Skeletal muscle satellite cell (primary cell): ENCODE measurements around the gene ELL2.
"Not testable (repeated sequence)": the region's sequence is repeated elsewhere in the genome, so short reads cannot be mapped to it uniquely, and the experiment has no call there.

Source experiments
- H3K27me3 ChIP-seq: 2 replicates; pipeline ENCODE4 v1.7.0; 2013; ENCODE audit warnings: low read length; ENCODE audit not compliant: control insufficient read depth, insufficient read depth
- H3K36me3 ChIP-seq: 2 replicates; pipeline ENCODE4 v1.7.0; 2013; ENCODE audit warnings: mild to moderate bottlenecking, control low read depth, low read length; ENCODE audit not compliant: insufficient read depth
- H3K4me1 ChIP-seq: 2 replicates; pipeline ENCODE4 v1.7.0; 2013; ENCODE audit warnings: low read length; ENCODE audit not compliant: control insufficient read depth, insufficient read depth
- H3K4me2 ChIP-seq: 2 replicates; pipeline ENCODE4 v1.7.0; 2013; ENCODE audit warnings: mild to moderate bottlenecking, low read length
- H3K4me3 ChIP-seq: 2 replicates; pipeline ENCODE4 v1.7.0; 2013; ENCODE audit warnings: low read length
- H3K9ac ChIP-seq: 2 replicates; pipeline ENCODE4 v1.7.0; 2013; ENCODE audit warnings: mild to moderate bottlenecking, low read depth, low read length, moderate library complexity
- H3K9me3 ChIP-seq: replicated peaks from 2 replicates; pipeline ENCODE4 v1.7.0; 2013; ENCODE audit warnings: mild to moderate bottlenecking, control low read depth, low read length

Gene ELL2

DNA sequence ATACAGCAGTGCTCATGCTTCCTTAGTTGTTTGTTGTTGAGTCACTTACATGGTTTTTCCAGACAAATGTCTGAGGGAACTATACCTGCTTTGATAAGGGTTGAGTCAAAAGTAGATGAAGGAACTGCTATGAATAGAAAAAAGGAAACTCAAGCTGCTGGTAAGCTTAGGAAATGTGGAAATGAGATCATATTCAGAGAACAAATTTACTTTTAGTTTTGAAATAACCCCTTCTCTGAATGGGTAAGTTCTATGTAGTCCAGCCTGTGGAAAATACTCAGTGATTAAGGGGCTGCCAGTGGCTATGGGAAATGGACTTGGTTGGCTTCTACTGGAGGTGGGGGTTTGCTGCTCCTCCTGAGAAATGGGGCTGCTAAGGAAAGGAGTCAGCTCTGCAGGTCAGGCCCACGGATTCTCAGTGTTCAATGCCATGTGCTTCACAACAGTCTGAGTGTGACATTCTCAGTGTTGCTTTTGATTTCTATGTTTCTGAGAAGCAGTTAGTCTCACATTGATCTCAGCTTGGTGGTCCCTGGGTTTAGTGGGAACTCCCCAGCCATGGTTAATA lies 91.5 kb downstream of the ELL2 start:
- Histone ChIP-seq H3K9me3 (no peaks in the 10 kb centered on the region), H3K36me3 (no peaks in the 10 kb centered on the region), H3K27me3 (no peaks in the 10 kb centered on the region), H3K4me3 (no peak overlapping the region), H3K4me2 (peak overlapping the region; percentile 15), H3K4me1 (peaks cover 37% of the 10 kb centered on the region), H3K9ac (peak overlapping the region; percentile 26)

DNA sequence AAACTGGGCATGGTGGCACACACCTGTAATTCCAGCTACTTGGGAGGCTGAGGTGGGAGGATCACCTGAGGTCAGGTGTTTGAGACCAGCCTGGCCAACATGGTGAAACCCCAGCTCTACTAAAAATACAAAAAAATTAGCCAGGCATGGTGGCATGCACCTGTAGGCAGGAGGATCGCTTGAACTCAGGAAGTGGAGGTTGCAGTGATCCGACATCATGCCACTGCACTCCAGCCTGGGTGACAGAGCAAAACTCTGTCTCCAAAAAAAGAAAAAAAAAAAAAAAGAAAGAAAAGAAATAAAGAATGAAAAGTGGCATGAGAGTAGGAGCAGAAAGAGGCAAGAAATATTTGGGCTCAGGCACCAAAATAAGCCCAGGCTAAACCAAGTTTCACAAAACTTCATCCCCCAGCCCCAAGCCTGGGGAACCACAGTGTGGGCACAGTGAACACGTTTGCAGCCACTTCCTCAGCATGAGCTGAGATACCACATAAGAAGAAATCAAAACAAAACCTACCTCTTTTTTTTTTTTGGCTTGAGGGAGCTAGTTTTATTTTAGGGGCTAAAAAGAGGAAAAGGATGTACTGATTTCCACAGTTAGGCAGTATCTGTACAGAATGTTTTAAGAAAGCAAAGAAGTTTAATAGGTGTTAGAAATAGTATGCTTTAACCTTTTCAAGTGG lies 92.3 kb downstream of the ELL2 start:
- not testable (repeated sequence) for H3K36me3 ChIP-seq, H3K9ac ChIP-seq, H3K4me3 ChIP-seq, H3K9me3 ChIP-seq, H3K27me3 ChIP-seq, H3K4me2 ChIP-seq
- H3K4me1 ChIP-seq = peaks cover 46% of the 10 kb centered on the region

DNA sequence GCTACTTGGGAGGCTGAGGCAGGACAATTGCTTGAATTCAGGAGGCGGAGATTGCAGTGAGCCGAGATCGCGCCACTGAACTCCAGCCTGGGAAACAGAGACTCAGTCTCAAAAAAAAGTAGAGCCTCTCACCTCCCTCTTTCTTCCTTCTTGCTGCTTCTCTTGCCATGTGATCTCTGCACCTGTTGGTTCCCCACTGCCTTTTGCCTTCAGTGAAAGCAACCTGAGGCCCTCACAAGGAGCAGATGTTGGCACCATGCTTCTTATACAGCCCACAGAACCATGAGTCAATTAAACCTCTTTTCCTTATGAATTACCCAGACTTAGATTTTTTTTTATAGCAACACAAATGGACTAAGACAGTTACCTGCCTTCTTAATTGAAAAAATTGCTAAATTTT lies 93.5 kb downstream of the ELL2 start:
- Histone ChIP-seq H3K4me1 (peaks cover 56% of the 10 kb centered on the region), H3K4me2 (no peak overlapping the region)

DNA sequence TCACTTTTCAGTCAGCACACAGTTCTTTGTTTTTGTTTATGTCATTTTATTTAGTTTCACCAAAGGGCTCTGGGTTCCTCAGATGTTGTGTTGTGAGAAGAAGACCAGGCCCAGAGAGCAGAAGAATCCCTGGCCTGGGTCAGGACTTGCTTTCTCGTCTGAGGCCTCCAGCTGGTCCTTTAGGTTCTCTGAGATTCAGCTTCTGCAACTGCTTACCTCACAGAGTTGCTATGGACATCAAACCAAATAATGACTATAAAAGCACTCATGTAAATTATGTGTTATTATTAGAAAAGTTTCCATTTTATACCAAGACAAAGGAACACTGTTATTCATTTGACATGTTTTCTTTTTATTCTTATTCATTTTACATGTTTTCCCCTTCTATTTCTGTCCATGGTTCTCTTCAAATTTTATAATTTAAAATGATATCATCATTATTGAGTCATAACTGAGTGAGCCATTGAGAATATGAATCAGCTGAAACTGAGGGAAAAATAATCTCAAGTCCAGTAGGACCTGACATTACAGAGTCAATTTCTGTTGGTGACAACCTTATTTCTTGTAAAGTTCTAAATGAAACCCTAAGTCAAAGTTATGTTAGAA lies 95.1 kb downstream of the ELL2 start:
- H3K9me3 ChIP-seq = no peaks in the 10 kb centered on the region
- no peak overlapping the region for H3K4me2 ChIP-seq
- H3K4me3 ChIP-seq = no peak overlapping the region
- H3K4me1 ChIP-seq = peaks cover 72% of the 10 kb centered on the region
- H3K9ac ChIP-seq = peak overlapping the region; percentile 22
- H3K27me3 ChIP-seq = no peaks in the 10 kb centered on the region
- H3K36me3 ChIP-seq = no peaks in the 10 kb centered on the region

More for the DNA sequence above, 93.5 kb downstream of the ELL2 start:
- no peaks in the 10 kb centered on the region for H3K9me3 ChIP-seq
- H3K9ac ChIP-seq = no peak overlapping the region
- H3K4me3 ChIP-seq = no peak overlapping the region
- H3K27me3 ChIP-seq = no peaks in the 10 kb centered on the region
- H3K36me3 ChIP-seq = no peaks in the 10 kb centered on the region

DNA sequence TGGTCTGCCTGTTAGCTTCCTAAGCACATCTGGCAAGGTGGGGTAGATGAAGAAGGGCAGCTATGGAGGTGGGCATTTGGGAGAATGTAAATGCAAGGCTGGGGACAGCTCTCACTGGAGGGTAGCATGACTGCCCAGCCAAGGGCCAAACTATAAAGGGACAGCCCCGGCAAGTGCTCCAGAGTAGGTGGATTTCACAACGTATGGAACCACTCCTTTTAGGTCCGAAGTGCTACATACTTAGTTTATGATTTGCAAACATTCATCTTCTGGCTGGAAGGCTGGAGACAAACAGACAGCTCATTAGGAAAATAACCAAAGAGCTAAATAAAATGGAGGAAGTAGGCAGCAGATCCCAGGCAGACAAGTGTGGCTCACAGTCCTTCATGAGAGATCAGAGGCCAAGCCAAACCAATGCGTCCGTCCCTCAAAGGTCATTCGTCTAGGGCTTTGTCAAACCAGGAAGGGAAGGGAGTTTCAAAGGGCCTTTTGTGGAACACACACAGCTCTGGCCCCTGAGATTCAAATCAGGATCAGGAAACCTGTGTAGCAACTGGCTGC lies 96.6 kb downstream of the ELL2 start:
- H3K36me3 ChIP-seq = no peaks in the 10 kb centered on the region
- no peaks in the 10 kb centered on the region for H3K9me3 ChIP-seq
- no peak overlapping the region for H3K4me2 ChIP-seq
- peak overlapping the region; percentile 7 for H3K9ac ChIP-seq
- no peak overlapping the region for H3K4me3 ChIP-seq
- peaks cover 70% of the 10 kb centered on the region for H3K4me1 ChIP-seq
- no peaks in the 10 kb centered on the region for H3K27me3 ChIP-seq

DNA sequence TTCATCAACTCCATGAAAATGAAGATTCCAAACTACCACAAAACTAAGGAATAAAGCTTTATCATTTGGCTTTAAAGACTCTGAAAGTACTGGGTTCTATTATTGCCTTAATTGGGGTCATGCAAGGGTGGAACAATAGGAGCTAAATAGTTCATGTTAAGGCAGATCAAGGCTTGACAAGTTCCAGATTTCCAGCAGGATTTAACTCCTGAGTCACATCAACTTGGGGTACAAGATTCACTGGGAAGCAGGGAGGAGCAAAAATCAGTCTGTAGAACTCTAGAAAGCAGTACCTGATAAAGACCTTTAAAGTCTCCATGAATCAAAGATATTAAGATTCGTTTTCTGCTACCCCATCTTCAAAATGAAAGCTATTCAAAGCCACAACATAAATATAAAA lies 97.2 kb downstream of the ELL2 start:
- Histone ChIP-seq H3K4me2 (no peak overlapping the region), H3K9ac (peak overlapping the region; percentile 7), H3K27me3 (no peaks in the 10 kb centered on the region), H3K4me1 (peaks cover 70% of the 10 kb centered on the region), H3K4me3 (no peak overlapping the region), H3K36me3 (no peaks in the 10 kb centered on the region), H3K9me3 (no peaks in the 10 kb centered on the region)

DNA sequence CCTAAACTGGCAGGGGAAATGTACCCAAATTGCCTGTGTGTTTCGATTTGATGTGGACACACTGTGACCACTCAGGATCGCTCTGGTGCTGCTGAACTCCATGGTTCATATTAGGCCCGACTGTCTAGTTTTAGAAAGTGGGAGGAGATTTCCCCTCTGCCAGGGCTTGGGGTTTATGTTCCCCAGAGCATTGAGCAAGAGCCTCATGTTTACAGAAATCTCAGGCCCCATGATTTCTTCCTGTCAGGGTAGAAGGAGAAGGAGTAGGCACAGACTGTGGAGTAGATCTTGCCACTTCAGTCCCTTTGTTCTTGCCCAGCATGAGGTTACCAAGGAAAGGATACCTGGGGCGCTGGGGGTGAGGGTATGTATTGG lies 98.3 kb downstream of the ELL2 start:
- Histone ChIP-seq H3K9ac (peak overlapping the region; percentile 80), H3K36me3 (no peaks in the 10 kb centered on the region), H3K4me2 (peak overlapping the region; percentile 51), H3K9me3 (no peaks in the 10 kb centered on the region), H3K4me1 (peaks cover 73% of the 10 kb centered on the region), H3K4me3 (peak overlapping the region; percentile 0), H3K27me3 (no peaks in the 10 kb centered on the region)

DNA sequence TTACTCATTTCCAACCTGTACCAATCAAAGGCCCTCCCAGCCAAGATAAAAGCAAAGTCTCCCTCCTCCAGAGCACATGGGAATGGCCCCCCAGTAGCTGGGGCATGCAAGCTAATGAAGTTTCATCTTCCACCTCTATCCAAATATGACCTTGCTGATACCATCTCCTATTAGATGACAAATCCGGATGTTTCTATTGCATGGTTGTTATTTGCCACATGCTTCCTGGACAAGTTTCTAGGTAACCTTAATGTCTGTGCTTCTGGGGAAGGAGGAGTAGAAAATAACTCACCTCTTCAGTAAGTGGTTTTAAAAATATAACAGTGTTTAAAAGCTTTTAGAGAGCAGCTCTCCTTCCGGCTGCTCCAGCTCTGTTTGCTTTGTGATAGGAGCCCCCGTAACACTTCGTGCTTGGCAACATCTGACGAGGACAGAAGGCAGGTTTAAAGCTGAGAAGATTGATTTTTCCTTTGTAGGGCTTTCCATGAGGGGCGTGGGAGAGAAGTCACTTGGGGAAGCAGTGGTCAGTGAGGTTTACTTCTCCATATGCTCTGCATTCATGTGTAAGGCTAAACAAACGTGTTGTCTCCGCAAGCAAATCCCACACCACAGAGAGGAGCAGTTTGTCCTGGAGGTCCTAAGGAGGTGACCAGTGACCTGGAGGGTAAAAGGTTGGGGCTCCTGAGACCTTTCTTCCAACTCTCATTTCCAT lies 98.8 kb downstream of the ELL2 start:
- H3K9ac ChIP-seq = peak overlapping the region; percentile 80
- no peaks in the 10 kb centered on the region for H3K9me3 ChIP-seq

DNA sequence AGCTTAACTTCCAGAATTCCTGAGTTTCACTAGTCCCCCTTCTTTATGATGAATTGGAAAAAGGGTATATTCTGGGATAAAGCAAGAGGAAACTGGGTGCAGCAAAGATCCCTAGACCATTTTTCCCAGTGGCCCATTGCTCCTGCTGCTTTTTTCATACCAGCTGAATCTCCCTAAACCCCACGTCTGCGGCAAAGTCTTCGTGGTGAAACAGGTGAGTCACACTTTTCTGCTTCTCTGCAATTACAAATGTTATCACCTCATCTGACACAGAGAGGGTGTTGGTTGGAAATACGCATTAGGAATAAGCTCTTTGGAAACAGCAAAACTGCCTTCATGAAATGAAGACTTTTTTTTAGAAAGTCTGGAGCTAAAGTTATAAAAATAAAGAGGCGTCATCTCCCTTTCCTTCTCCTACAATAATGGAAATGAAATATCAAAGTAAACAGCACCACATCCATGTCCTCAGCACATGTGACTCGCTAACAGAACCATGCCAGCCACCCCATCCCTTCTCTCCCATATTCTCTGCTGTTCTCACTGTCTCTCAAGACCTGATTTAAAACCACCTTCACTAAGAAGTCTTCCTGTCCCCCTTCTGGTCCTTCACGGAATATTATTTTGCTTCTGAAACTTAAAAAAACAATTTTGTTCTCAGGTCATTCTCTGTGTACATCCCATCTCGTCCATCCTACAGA lies 99.6 kb downstream of the ELL2 start:
- Histone ChIP-seq H3K4me1 (peaks cover 84% of the 10 kb centered on the region), H3K36me3 (no peaks in the 10 kb centered on the region), H3K9me3 (no peaks in the 10 kb centered on the region), H3K9ac (peak overlapping the region; percentile 80), H3K4me3 (peak overlapping the region; percentile 26), H3K4me2 (peak overlapping the region; percentile 58), H3K27me3 (no peaks in the 10 kb centered on the region)

More for the DNA sequence above, 98.8 kb downstream of the ELL2 start:
- Histone ChIP-seq H3K4me2 (peak overlapping the region; percentile 51), H3K27me3 (no peaks in the 10 kb centered on the region), H3K4me3 (peak overlapping the region; percentile 0), H3K4me1 (peaks cover 78% of the 10 kb centered on the region), H3K36me3 (no peaks in the 10 kb centered on the region)

DNA sequence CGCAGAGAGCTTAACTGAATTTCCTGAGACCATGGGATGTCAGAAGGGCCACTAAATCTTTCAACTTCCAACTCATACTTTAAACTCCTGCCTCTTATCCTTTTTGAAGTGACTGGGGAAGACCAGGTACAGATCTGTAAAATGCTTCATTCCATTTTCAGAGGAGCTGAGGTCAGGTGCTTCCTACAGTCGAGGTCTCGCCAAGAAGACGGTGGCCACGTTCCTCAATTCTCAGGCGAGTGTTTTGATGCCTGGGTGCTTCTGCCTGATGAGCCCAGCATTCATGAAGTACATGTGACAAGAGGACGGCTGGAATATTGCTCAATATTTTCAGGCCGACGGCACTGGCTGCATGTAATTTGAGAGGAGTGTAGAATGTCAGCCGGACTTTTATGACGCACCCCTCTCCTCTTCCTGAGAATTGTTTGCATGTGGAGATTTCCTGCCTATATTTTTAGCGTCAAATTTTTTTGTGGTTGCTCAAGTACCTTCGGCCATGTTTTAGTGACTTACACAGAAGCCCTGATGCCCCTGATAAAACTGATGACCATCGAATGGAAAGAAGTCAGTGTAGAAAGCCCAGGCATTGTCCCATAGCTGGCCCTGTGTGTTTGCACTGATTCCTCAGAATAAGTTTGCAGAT lies 100.3 kb downstream of the ELL2 start:
- Histone ChIP-seq H3K9me3 (no peaks in the 10 kb centered on the region), H3K27me3 (no peaks in the 10 kb centered on the region), H3K4me1 (peaks cover 84% of the 10 kb centered on the region), H3K4me3 (peak overlapping the region; percentile 26), H3K9ac (peak overlapping the region; percentile 83), H3K4me2 (peak overlapping the region; percentile 58), H3K36me3 (no peaks in the 10 kb centered on the region)
